ENCODE measurements around the gene IDE.

GRCh38 chr10:92604841-92605240, 30.9 kb upstream of the IDE start:
- TF ChIP-seq POLR2AphosphoS5 (IDR thresholded peaks at IDR 0.05), result no peak
- TF ChIP-seq CTCF (IDR thresholded peaks at IDR 0.05), result no peak
- TF ChIP-seq POLR2A (IDR thresholded peaks at IDR 0.05), result no peak
